WTC11 (cell line): Measurements from ENCODE around the gene CHKA. TPM values are rescaled to one million over a fixed set of nuclear protein-coding genes. Genes with fewer than 3 reads are reported as not detected.

Source experiments
- ATAC-seq: fragments of 200-7000 bp; cut with Tn5 transposase; 2 replicates; pipeline ENCODE4 v1.10.0; 2021; ENCODE audit warnings: mild to moderate bottlenecking, moderate library complexity
- CTCF ChIA-PET: fragments of 300-600 bp; sonication (Branson Sonifier 250); formaldehyde crosslinking; loops from one replicate; lab custom pipeline; 2021; ENCODE audit warnings: antibody characterized with exemption; lab: Charles Lee
- POLR2A ChIA-PET: fragments of 350-600 bp; sonication (Branson Sonifier 250); formaldehyde crosslinking; loops from one replicate; lab custom pipeline; 2021; ENCODE audit warnings: antibody characterized with exemption; lab: Charles Lee
- DNase-seq: peaks from one replicate; pipeline ENCODE4 v3.0.0; 2021; ENCODE audit warnings: low spot score
- H3K27ac Mint-ChIP-seq: 2 replicates; pipeline ENCODE4 v1.8.0; 2021; ENCODE audit warnings: mixed read lengths
- H3K27me3 Mint-ChIP-seq: 2 replicates; pipeline ENCODE4 v1.8.0; 2021; ENCODE audit warnings: low read depth, mild to moderate bottlenecking, moderate library complexity, mixed read lengths
- H3K36me3 Mint-ChIP-seq: 2 replicates; pipeline ENCODE4 v1.8.0; 2021; ENCODE audit warnings: mixed read lengths
- H3K4me1 Mint-ChIP-seq: 2 replicates; pipeline ENCODE4 v1.8.0; 2022; ENCODE audit warnings: mixed read lengths
- H3K4me3 Mint-ChIP-seq: 2 replicates; pipeline ENCODE4 v1.8.0; 2021; ENCODE audit warnings: mild to moderate bottlenecking, moderate library complexity, mixed read lengths
- H3K9me3 Mint-ChIP-seq: 2 replicates; pipeline ENCODE4 v1.8.0; 2021; ENCODE audit warnings: mixed read lengths
- FOXK1 ChIP-seq: sonication (generic); formaldehyde crosslinking; IDR thresholded peaks from 2 replicates; pipeline ENCODE4 v1.8.0; 2022; ENCODE audit warnings: mild to moderate bottlenecking, moderate library complexity, missing genetic modification reagents
- NFYB ChIP-seq: sonication (generic); formaldehyde crosslinking; conservative IDR thresholded peaks from 2 replicates; pipeline ENCODE4 v1.8.0; 2022; ENCODE audit warnings: low read depth, missing genetic modification reagents
- NR2C2 ChIP-seq: sonication (generic); formaldehyde crosslinking; IDR thresholded peaks from 2 replicates; pipeline ENCODE4 v1.8.0; 2022; ENCODE audit warnings: mild to moderate bottlenecking, missing genetic modification reagents
- RORB ChIP-seq: fragments of 250-450 bp; sonication (Bioruptor Pico); IDR thresholded peaks from 2 replicates; pipeline ENCODE4 v1.9.0; 2021; ENCODE audit warnings: mild to moderate bottlenecking
- SMAD3 ChIP-seq: sonication (generic); formaldehyde crosslinking; IDR thresholded peaks from 2 replicates; pipeline ENCODE4 v1.8.0; 2022; ENCODE audit warnings: missing genetic modification reagents, mild to moderate bottlenecking, borderline replicate concordance
- ZNF263 ChIP-seq: sonication (generic); formaldehyde crosslinking; IDR thresholded peaks from 2 replicates; pipeline ENCODE4 v1.8.1; 2022; ENCODE audit warnings: low read depth, mild to moderate bottlenecking, moderate library complexity, missing genetic modification reagents
- ZNF317 ChIP-seq: sonication (generic); formaldehyde crosslinking; IDR thresholded peaks from 2 replicates; pipeline ENCODE4 v1.8.1; 2023; ENCODE audit warnings: low read depth, mild to moderate bottlenecking, moderate library complexity, missing genetic modification reagents, borderline replicate concordance
- ZNF396 ChIP-seq: fragments of 250-450 bp; sonication (Bioruptor Pico); IDR thresholded peaks from 2 replicates; pipeline ENCODE4 v1.8.0; 2021; ENCODE audit warnings: mild to moderate bottlenecking, moderate library complexity, borderline replicate concordance
- total RNA-seq: library from RNA; stranded (reverse); gene quantifications from 3 replicates; pipeline ENCODE4 v1.2.3, GENCODE V29; 2021
- TF ChIP-seq, protein P1 (sequence below): sonication (generic); formaldehyde crosslinking; IDR thresholded peaks from 2 replicates; pipeline ENCODE4 v1.8.0; 2022; ENCODE audit warnings: mild to moderate bottlenecking, missing genetic modification reagents
- TF ChIP-seq, protein P2 (sequence below): sonication (generic); formaldehyde crosslinking; IDR thresholded peaks from 2 replicates; pipeline ENCODE4 v1.8.0; 2023; ENCODE audit warnings: missing genetic modification reagents
- TF ChIP-seq, protein P3 (sequence below): fragments of 200-600 bp; IDR thresholded peaks from 2 replicates; pipeline ENCODE4 v1.8.0; 2022; ENCODE audit warnings: antibody characterized with exemption
- TF ChIP-seq, protein P4 (sequence below): fragments of 250-450 bp; sonication (Bioruptor Pico); IDR thresholded peaks from 2 replicates; pipeline ENCODE4 v1.9.0; 2021; ENCODE audit warnings: mild to moderate bottlenecking, borderline replicate concordance
- TF ChIP-seq, protein P5 (sequence below): sonication (generic); formaldehyde crosslinking; IDR thresholded peaks from 2 replicates; pipeline ENCODE4 v1.8.1; 2023; ENCODE audit warnings: mild to moderate bottlenecking, missing genetic modification reagents, moderate library complexity
- TF ChIP-seq, protein P6 (sequence below): sonication (generic); formaldehyde crosslinking; IDR thresholded peaks from 2 replicates; pipeline ENCODE4 v1.8.0; 2022; ENCODE audit warnings: mild to moderate bottlenecking, missing genetic modification reagents
- TF ChIP-seq, protein P7 (sequence below): sonication (generic); formaldehyde crosslinking; IDR thresholded peaks from 2 replicates; pipeline ENCODE4 v1.8.1; 2022; ENCODE audit warnings: low read depth, missing genetic modification reagents, borderline replicate concordance
- TF ChIP-seq, protein P8 (sequence below): sonication (generic); formaldehyde crosslinking; IDR thresholded peaks from 2 replicates; pipeline ENCODE4 v1.8.1; 2022; ENCODE audit warnings: mild to moderate bottlenecking, missing genetic modification reagents, moderate library complexity, borderline replicate concordance
- TF ChIP-seq, protein P9 (sequence below): sonication (generic); formaldehyde crosslinking; IDR thresholded peaks from 2 replicates; pipeline ENCODE4 v1.8.0; 2023; ENCODE audit warnings: mild to moderate bottlenecking, missing genetic modification reagents
- TF ChIP-seq, protein P10 (sequence below): sonication (generic); formaldehyde crosslinking; IDR thresholded peaks from 2 replicates; pipeline ENCODE4 v1.8.1; 2023; ENCODE audit warnings: mild to moderate bottlenecking, moderate library complexity, missing genetic modification reagents

Gene CHKA
- total RNA-seq, 1 experiment from 2014 or later, result 76.1 TPM

DNA sequence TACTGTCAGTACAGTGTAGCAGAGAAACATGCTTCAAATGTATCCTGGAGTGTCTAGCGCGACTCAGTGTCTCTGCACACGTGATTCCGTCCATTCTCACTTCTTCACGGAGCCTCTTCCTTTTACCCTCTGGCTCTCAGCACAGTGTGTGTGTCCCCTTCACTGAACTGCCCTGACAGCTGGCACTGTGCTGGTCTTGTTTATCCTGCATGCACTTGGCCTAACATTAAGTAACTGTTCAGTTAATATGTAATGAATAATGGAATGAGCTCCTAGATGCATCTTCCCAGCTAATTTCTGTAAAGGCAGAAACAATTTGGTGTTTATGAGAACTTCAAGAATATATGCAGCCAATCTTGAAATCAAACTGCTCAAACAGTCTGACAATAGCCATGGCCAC is 47.5 kb upstream of the CHKA start:
- TF ChIP-seq NFYB (CRISPR knock-in tag), result no peak
- no peak for TF ChIP-seq FOXK1 (CRISPR knock-in tag)
- TF ChIP-seq, protein P1, sequence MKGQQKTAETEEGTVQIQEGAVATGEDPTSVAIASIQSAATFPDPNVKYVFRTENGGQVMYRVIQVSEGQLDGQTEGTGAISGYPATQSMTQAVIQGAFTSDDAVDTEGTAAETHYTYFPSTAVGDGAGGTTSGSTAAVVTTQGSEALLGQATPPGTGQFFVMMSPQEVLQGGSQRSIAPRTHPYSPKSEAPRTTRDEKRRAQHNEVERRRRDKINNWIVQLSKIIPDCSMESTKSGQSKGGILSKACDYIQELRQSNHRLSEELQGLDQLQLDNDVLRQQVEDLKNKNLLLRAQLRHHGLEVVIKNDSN, result no peak
- TF ChIP-seq, protein P2, sequence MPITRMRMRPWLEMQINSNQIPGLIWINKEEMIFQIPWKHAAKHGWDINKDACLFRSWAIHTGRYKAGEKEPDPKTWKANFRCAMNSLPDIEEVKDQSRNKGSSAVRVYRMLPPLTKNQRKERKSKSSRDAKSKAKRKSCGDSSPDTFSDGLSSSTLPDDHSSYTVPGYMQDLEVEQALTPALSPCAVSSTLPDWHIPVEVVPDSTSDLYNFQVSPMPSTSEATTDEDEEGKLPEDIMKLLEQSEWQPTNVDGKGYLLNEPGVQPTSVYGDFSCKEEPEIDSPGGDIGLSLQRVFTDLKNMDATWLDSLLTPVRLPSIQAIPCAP (CRISPR knock-in tag), result no peak
- no peak for TF ChIP-seq ZNF317 (CRISPR knock-in tag)
- TF ChIP-seq ZNF396 (CRISPR knock-in tag), result no peak
- TF ChIP-seq, protein P3, sequence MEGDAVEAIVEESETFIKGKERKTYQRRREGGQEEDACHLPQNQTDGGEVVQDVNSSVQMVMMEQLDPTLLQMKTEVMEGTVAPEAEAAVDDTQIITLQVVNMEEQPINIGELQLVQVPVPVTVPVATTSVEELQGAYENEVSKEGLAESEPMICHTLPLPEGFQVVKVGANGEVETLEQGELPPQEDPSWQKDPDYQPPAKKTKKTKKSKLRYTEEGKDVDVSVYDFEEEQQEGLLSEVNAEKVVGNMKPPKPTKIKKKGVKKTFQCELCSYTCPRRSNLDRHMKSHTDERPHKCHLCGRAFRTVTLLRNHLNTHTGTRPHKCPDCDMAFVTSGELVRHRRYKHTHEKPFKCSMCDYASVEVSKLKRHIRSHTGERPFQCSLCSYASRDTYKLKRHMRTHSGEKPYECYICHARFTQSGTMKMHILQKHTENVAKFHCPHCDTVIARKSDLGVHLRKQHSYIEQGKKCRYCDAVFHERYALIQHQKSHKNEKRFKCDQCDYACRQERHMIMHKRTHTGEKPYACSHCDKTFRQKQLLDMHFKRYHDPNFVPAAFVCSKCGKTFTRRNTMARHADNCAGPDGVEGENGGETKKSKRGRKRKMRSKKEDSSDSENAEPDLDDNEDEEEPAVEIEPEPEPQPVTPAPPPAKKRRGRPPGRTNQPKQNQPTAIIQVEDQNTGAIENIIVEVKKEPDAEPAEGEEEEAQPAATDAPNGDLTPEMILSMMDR, result no peak
- TF ChIP-seq, protein P4, sequence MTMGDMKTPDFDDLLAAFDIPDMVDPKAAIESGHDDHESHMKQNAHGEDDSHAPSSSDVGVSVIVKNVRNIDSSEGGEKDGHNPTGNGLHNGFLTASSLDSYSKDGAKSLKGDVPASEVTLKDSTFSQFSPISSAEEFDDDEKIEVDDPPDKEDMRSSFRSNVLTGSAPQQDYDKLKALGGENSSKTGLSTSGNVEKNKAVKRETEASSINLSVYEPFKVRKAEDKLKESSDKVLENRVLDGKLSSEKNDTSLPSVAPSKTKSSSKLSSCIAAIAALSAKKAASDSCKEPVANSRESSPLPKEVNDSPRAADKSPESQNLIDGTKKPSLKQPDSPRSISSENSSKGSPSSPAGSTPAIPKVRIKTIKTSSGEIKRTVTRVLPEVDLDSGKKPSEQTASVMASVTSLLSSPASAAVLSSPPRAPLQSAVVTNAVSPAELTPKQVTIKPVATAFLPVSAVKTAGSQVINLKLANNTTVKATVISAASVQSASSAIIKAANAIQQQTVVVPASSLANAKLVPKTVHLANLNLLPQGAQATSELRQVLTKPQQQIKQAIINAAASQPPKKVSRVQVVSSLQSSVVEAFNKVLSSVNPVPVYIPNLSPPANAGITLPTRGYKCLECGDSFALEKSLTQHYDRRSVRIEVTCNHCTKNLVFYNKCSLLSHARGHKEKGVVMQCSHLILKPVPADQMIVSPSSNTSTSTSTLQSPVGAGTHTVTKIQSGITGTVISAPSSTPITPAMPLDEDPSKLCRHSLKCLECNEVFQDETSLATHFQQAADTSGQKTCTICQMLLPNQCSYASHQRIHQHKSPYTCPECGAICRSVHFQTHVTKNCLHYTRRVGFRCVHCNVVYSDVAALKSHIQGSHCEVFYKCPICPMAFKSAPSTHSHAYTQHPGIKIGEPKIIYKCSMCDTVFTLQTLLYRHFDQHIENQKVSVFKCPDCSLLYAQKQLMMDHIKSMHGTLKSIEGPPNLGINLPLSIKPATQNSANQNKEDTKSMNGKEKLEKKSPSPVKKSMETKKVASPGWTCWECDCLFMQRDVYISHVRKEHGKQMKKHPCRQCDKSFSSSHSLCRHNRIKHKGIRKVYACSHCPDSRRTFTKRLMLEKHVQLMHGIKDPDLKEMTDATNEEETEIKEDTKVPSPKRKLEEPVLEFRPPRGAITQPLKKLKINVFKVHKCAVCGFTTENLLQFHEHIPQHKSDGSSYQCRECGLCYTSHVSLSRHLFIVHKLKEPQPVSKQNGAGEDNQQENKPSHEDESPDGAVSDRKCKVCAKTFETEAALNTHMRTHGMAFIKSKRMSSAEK, result no peak
- TF ChIP-seq, protein P5, sequence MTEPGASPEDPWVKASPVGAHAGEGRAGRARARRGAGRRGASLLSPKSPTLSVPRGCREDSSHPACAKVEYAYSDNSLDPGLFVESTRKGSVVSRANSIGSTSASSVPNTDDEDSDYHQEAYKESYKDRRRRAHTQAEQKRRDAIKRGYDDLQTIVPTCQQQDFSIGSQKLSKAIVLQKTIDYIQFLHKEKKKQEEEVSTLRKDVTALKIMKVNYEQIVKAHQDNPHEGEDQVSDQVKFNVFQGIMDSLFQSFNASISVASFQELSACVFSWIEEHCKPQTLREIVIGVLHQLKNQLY, result no peak
- TF ChIP-seq SMAD3 (CRISPR knock-in tag), result no peak
- TF ChIP-seq, protein P6, sequence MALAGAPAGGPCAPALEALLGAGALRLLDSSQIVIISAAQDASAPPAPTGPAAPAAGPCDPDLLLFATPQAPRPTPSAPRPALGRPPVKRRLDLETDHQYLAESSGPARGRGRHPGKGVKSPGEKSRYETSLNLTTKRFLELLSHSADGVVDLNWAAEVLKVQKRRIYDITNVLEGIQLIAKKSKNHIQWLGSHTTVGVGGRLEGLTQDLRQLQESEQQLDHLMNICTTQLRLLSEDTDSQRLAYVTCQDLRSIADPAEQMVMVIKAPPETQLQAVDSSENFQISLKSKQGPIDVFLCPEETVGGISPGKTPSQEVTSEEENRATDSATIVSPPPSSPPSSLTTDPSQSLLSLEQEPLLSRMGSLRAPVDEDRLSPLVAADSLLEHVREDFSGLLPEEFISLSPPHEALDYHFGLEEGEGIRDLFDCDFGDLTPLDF (CRISPR knock-in tag), result no peak
- TF ChIP-seq, protein P7, sequence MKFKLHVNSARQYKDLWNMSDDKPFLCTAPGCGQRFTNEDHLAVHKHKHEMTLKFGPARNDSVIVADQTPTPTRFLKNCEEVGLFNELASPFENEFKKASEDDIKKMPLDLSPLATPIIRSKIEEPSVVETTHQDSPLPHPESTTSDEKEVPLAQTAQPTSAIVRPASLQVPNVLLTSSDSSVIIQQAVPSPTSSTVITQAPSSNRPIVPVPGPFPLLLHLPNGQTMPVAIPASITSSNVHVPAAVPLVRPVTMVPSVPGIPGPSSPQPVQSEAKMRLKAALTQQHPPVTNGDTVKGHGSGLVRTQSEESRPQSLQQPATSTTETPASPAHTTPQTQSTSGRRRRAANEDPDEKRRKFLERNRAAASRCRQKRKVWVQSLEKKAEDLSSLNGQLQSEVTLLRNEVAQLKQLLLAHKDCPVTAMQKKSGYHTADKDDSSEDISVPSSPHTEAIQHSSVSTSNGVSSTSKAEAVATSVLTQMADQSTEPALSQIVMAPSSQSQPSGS (CRISPR knock-in tag), result no peak
- TF ChIP-seq, protein P8, sequence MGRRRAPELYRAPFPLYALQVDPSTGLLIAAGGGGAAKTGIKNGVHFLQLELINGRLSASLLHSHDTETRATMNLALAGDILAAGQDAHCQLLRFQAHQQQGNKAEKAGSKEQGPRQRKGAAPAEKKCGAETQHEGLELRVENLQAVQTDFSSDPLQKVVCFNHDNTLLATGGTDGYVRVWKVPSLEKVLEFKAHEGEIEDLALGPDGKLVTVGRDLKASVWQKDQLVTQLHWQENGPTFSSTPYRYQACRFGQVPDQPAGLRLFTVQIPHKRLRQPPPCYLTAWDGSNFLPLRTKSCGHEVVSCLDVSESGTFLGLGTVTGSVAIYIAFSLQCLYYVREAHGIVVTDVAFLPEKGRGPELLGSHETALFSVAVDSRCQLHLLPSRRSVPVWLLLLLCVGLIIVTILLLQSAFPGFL, result no peak
- TF ChIP-seq RORB, result no peak
- TF ChIP-seq ZNF263 (CRISPR knock-in tag), result no peak
- TF ChIP-seq, protein P9, sequence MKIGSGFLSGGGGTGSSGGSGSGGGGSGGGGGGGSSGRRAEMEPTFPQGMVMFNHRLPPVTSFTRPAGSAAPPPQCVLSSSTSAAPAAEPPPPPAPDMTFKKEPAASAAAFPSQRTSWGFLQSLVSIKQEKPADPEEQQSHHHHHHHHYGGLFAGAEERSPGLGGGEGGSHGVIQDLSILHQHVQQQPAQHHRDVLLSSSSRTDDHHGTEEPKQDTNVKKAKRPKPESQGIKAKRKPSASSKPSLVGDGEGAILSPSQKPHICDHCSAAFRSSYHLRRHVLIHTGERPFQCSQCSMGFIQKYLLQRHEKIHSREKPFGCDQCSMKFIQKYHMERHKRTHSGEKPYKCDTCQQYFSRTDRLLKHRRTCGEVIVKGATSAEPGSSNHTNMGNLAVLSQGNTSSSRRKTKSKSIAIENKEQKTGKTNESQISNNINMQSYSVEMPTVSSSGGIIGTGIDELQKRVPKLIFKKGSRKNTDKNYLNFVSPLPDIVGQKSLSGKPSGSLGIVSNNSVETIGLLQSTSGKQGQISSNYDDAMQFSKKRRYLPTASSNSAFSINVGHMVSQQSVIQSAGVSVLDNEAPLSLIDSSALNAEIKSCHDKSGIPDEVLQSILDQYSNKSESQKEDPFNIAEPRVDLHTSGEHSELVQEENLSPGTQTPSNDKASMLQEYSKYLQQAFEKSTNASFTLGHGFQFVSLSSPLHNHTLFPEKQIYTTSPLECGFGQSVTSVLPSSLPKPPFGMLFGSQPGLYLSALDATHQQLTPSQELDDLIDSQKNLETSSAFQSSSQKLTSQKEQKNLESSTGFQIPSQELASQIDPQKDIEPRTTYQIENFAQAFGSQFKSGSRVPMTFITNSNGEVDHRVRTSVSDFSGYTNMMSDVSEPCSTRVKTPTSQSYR (CRISPR knock-in tag), result no peak
- TF ChIP-seq, protein P10, sequence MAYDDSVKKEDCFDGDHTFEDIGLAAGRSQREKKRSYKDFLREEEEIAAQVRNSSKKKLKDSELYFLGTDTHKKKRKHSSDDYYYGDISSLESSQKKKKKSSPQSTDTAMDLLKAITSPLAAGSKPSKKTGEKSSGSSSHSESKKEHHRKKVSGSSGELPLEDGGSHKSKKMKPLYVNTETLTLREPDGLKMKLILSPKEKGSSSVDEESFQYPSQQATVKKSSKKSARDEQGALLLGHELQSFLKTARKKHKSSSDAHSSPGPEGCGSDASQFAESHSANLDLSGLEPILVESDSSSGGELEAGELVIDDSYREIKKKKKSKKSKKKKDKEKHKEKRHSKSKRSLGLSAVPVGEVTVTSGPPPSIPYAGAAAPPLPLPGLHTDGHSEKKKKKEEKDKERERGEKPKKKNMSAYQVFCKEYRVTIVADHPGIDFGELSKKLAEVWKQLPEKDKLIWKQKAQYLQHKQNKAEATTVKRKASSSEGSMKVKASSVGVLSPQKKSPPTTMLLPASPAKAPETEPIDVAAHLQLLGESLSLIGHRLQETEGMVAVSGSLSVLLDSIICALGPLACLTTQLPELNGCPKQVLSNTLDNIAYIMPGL (CRISPR knock-in tag), result no peak
- TF ChIP-seq NR2C2 (CRISPR knock-in tag), result no peak
- Mint-ChIP-seq H3K9me3 (no peaks in the 10 kb centered on the region), H3K27ac (no peak overlapping the region), H3K4me3 (no peak overlapping the region), H3K4me1 (no peaks in the 10 kb centered on the region), H3K36me3 (peaks cover 37% of the 10 kb centered on the region), H3K27me3 (no peaks in the 10 kb centered on the region)
- ChIA-PET POLR2A (no interaction called here), CTCF (interaction anchor here (1.3 kb wide), 1 partner anchor 40 kb away, joined by 4 read pairs; no protein-coding TSS in a partner anchor)
- ATAC-seq, result no peak
- DNase-seq, result no peak
